Kidney epithelial cell (primary cell): ENCODE data around the gene TBC1D5. TPM values are rescaled to one million over a fixed set of nuclear protein-coding genes. Genes with fewer than 3 reads are reported as not detected.
A peak's percentile ranks its signal among the peaks of the same experiment; 100 is the strongest.
"Not testable (repeated sequence)": the region's sequence is repeated elsewhere in the genome, so short reads cannot be mapped to it uniquely, and the experiment has no call there.

Source experiments
- DNase-seq: peaks from one replicate; pipeline ENCODE4 v3.0.0-alpha.2; 2010; ENCODE audit warnings: low read depth
- H3K27me3 ChIP-seq: 2 replicates; pipeline ENCODE4 v1.6.0; 2011; ENCODE audit warnings: low read length; ENCODE audit not compliant: control insufficient read depth, insufficient read depth
- H3K36me3 ChIP-seq: 2 replicates; pipeline ENCODE4 v1.5.1; 2011; ENCODE audit warnings: low read length; ENCODE audit not compliant: control insufficient read depth, insufficient read depth
- H3K4me3 ChIP-seq: 2 replicates; pipeline ENCODE4 v1.5.1; 2011; ENCODE audit warnings: low read depth, mild to moderate bottlenecking, control low read depth, low read length
- CTCF ChIP-seq: IDR thresholded peaks from 2 replicates; pipeline ENCODE4 v1.5.1; 2011; ENCODE audit warnings: mild to moderate bottlenecking, moderate library complexity, low read length, control low read depth, inconsistent platforms; ENCODE audit not compliant: insufficient read depth, poor library complexity, severe bottlenecking
- total RNA-seq: library from RNA; depleted of rRNA; stranded (reverse); fragments of >200 nt; gene quantifications from 2 replicates; pipeline ENCODE4 v1.2.3, GENCODE V29; 2015

TBC1D5 gene
- total RNA-seq, 1 donor from 2014 or later = 100 TPM

- Histone ChIP-seq H3K27me3 (no peaks in the 10 kb centered on the region), H3K36me3 (no peaks in the 10 kb centered on the region), H3K4me3 (no peak overlapping the region)
- TF ChIP-seq CTCF = no peak
- no peak for DNase-seq
Observed at GRCh38 chr3:17494117-17494809, 248.2 kb downstream of the TBC1D5 start.

GRCh38 chr3:17491601-17492000, 250.8 kb downstream of the TBC1D5 start:
- H3K36me3 ChIP-seq = no peaks in the 10 kb centered on the region
- H3K27me3 ChIP-seq = no peaks in the 10 kb centered on the region
- H3K4me3 ChIP-seq = no peak overlapping the region
- TF ChIP-seq CTCF = no peak
- DNase-seq = peak; percentile 34

DNA sequence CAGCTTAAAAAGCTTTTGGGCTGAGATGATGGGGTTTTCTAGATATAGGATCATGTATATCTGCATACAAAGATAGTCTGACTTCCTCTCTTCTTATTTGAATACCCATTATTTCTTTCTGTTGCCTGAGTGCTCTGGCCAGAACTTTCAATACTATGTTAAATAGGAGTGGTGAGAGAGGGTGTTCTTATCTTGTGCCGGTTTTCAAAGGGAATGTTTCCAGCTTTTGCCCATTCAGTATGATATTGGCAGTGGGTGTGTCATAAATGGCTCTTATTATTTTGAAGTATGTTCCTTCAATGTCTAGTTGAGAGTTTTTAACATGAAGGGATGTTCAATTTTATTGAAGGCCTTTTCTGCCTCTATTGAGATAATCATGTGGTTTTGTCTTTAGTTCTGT, 251.2 kb downstream of the TBC1D5 start:
- not testable (repeated sequence) for DNase-seq, H3K36me3 ChIP-seq, H3K4me3 ChIP-seq, H3K27me3 ChIP-seq

DNA sequence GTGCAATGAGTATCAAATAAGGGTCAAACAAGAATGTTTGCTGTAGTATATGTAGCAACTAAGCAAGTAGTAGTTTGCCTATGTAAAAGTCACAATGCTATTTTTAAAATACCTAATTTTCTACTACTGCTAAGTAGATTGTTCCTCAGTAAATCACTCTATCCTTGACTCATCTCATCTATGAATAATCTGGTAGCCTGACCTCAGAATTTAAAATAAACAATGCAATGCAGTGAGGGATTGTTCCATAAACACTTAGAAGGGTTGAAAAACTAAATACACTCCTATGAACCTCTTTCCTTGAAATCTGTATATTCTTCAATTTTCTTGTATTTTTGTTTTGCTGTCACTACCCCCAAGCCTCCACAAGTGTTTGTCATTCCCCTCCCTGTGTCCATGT, 253.3 kb downstream of the TBC1D5 start:
- TF ChIP-seq CTCF = no peak
- H3K27me3 ChIP-seq = no peaks in the 10 kb centered on the region
- no peak overlapping the region for H3K4me3 ChIP-seq
- no peak for DNase-seq
- no peaks in the 10 kb centered on the region for H3K36me3 ChIP-seq

GRCh38 chr3:17481116-17481515, 261.3 kb downstream of the TBC1D5 start:
- no peak overlapping the region for H3K4me3 ChIP-seq
- no peak for DNase-seq
- no peak for TF ChIP-seq CTCF
- no peaks in the 10 kb centered on the region for H3K27me3 ChIP-seq
- H3K36me3 ChIP-seq = no peaks in the 10 kb centered on the region

DNA sequence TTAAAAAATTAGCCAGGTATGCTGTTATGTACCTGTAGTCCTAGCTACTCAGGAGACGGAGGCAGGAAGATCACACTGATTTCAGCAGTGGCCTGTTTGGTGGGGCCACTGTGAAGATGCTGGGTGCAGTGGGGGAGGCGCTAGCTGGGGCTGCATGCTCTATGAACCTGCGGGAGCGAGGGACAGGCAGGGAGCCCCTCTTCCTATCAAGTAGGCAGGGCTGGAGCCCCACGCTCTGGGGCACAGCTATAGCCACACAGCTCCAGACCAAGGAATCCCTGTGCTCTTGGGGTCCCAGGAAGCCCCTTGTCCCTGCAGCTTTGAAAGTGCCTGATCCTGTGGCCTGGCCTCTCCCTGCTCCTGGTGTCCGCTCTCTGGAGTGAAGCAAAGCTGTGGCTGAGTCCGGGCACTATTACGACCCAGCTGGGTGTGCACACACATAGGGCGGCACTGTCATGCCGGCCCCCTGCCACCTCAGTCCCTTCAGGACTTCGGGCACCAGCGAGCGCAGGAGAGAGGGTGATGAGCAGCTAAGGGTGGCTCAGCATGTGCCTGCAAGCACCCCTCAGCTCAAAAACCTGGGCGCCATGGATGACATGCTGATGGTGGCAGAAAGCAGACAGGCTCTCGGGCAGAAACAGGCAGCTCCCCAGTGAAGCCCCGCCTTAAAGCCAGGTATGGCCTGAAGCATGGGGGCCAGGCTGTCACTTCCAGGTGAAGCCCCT, 262.6 kb downstream of the TBC1D5 start:
- Histone ChIP-seq H3K4me3 (no peak overlapping the region), H3K36me3 (no peaks in the 10 kb centered on the region), H3K27me3 (no peaks in the 10 kb centered on the region)
- TF ChIP-seq CTCF = no peak
- DNase-seq = no peak
